NCI-H2196 (cell line): ENCODE results near the gene ONECUT1.

ENCODE experiments used
- DNase-seq: peaks from one replicate; lab custom pipeline; 2025; ENCODE audit not compliant: unreplicated experiment; lab: John Stamatoyannopoulos, UW

ONECUT1 gene

GRCh38 chr15:52733696-52734255 lies 56.4 kb downstream of the ONECUT1 start:
- DNase-seq: no peak

- DNase-seq: no peak
Observed at GRCh38 chr15:52733088-52733487, 57.0 kb downstream of the ONECUT1 start.

- DNase-seq: no peak
Observed at GRCh38 chr15:52732551-52732950, 57.6 kb downstream of the ONECUT1 start.

GRCh38 chr15:52731732-52732470 lies 58.2 kb downstream of the ONECUT1 start:
- no peak for DNase-seq

- no peak for DNase-seq
Observed at GRCh38 chr15:52731004-52731403, 59.1 kb downstream of the ONECUT1 start.

GRCh38 chr15:52730594-52730993 lies 59.5 kb downstream of the ONECUT1 start:
- no peak for DNase-seq

GRCh38 chr15:52730173-52730572 lies 60.0 kb downstream of the ONECUT1 start:
- DNase-seq: no peak

- no peak for DNase-seq
Observed at GRCh38 chr15:52728899-52729298, 61.2 kb downstream of the ONECUT1 start.

GRCh38 chr15:52727815-52728214 lies 62.3 kb downstream of the ONECUT1 start:
- no peak for DNase-seq

- DNase-seq: no peak
Observed at GRCh38 chr15:52726195-52726594, 63.9 kb downstream of the ONECUT1 start.

- DNase-seq: no peak
Observed at GRCh38 chr15:52718551-52718950, 71.6 kb downstream of the ONECUT1 start.

GRCh38 chr15:52717924-52718323 lies 72.2 kb downstream of the ONECUT1 start:
- no peak for DNase-seq

- no peak for DNase-seq
Observed at GRCh38 chr15:52717481-52717880, 72.7 kb downstream of the ONECUT1 start.

- no peak for DNase-seq
Observed at GRCh38 chr15:52716536-52716935, 73.6 kb downstream of the ONECUT1 start.

- no peak for DNase-seq
Observed at GRCh38 chr15:52715411-52715810, 74.7 kb downstream of the ONECUT1 start.

- DNase-seq: no peak
Observed at GRCh38 chr15:52714968-52715367, 75.2 kb downstream of the ONECUT1 start.

GRCh38 chr15:52710708-52711389 lies 79.3 kb downstream of the ONECUT1 start:
- no peak for DNase-seq

GRCh38 chr15:52710050-52710707 lies 80.0 kb downstream of the ONECUT1 start:
- no peak for DNase-seq

GRCh38 chr15:52709187-52709981 lies 80.8 kb downstream of the ONECUT1 start:
- DNase-seq: no peak
